ENCODE measurements around the gene MRPS18A. TPM values are rescaled to one million over a fixed set of nuclear protein-coding genes. Genes with fewer than 3 reads are reported as not detected.
A peak's percentile ranks its signal among the peaks of the same experiment; 100 is the strongest.

MRPS18A gene
- total and polyA plus RNA-seq, 2 of the 13 experiments (the other 11 are each of a cell fraction or from before 2014, with no cell fraction given): 87.8 to 89.1 TPM

GRCh38 chr6:43669050-43669921 lies 18.3 kb downstream of the MRPS18A start (continued):
- TF ChIP-seq STAT6 (CRISPR knock-in tag; IDR thresholded peaks at IDR 0.05; ENCODE audit: borderline replicate concordance): no peak
- TF ChIP-seq NRL (CRISPR knock-in tag; IDR thresholded peaks at IDR 0.05; ENCODE audit: borderline replicate concordance): 0 out of 2 replicates have a peak, but pooled peaks have one; percentile 39
- TF ChIP-seq NONO (IDR thresholded peaks at IDR 0.05): no peak
- TF ChIP-seq NONO (CRISPR knock-in tag; conservative IDR thresholded peaks at IDR 0.05): 0 out of 2 replicates have a peak, but pooled peaks have one; percentile 46
- TF ChIP-seq ZNF879 (CRISPR knock-in tag; IDR thresholded peaks at IDR 0.05): 0 out of 2 replicates have a peak, but pooled peaks have one; percentile 53
- no peak for TF ChIP-seq ELK4 (CRISPR knock-in tag; IDR thresholded peaks at IDR 0.05; ENCODE audit: borderline replicate concordance)
- TF ChIP-seq NR0B2 (CRISPR knock-in tag; IDR thresholded peaks at IDR 0.05): peak; percentile 1; the same call in 1 of the 2 replicates
- 0 out of 2 replicates have a peak, but pooled peaks have one; percentile 31 for TF ChIP-seq ZNF704 (CRISPR knock-in tag; IDR thresholded peaks at IDR 0.05; ENCODE audit: borderline replicate concordance)
- TF ChIP-seq NFKB2 (CRISPR knock-in tag; IDR thresholded peaks at IDR 0.05; ENCODE audit: borderline replicate concordance): peak; percentile 20; the same call in 1 of the 2 replicates
- TF ChIP-seq HIC2 (CRISPR knock-in tag; IDR thresholded peaks at IDR 0.05; ENCODE audit: low read depth): 0 out of 2 replicates have a peak, but pooled peaks have one; percentile 22
- peak; percentile 56; the same call in 1 of the 2 replicates for TF ChIP-seq ZMAT3 (CRISPR knock-in tag; conservative IDR thresholded peaks at IDR 0.05)
- no peak for TF ChIP-seq AHR (CRISPR knock-in tag; IDR thresholded peaks at IDR 0.05)

All from HepG2 (cell line).